Ovary (tissue), 9 donors: ENCODE measurements around the gene WDR7. TPM values are rescaled to one million over a fixed set of nuclear protein-coding genes. Genes with fewer than 3 reads are reported as not detected.

Source experiments
- DNase-seq, 5 donors: peaks; one replicate each; pipeline ENCODE4 v3.0.0-alpha.2; 2019 to 2020
- H3K27ac ChIP-seq, 2 donors: fragments of 200-600 bp; one replicate each; pipeline versions ENCODE4 v1.5.1 to v1.8.0; 2019 to 2022
- H3K27me3 ChIP-seq: fragments of 200-600 bp; one replicate; pipeline ENCODE4 v1.8.0; 2022
- H3K36me3 ChIP-seq: fragments of 200-600 bp; sonication (generic); one replicate; pipeline ENCODE4 v1.5.1; 2019
- H3K4me1 ChIP-seq: one replicate; pipeline ENCODE4 v1.8.1; 2013; ENCODE audit warnings: mild to moderate bottlenecking, moderate library complexity; ENCODE audit not compliant: insufficient read depth
- H3K4me3 ChIP-seq: fragments of 200-600 bp; sonication (generic); one replicate; pipeline ENCODE4 v1.5.1; 2017
- H3K9me3 ChIP-seq, 2 donors: fragments of 200-600 bp in 1 of 2; sonication (generic) in 1 of 2; one replicate each; pipeline versions ENCODE4 v1.5.1 to v1.8.1; 2013 to 2019; ENCODE audit warnings: mild to moderate bottlenecking in 1 of 2, moderate library complexity in 1 of 2
- CTCF ChIP-seq, 3 donors: fragments of 450-650 bp in 2 of 3; fragments of 200-600 bp in 1 of 3; IDR thresholded peaks; one replicate each; pipeline versions ENCODE4 v1.5.1 to v1.8.0; 2016 to 2022; ENCODE audit warnings: antibody characterized with exemption in 3 of 3, mild to moderate bottlenecking in 1 of 3
- EP300 ChIP-seq: sonication (generic); formaldehyde crosslinking; IDR thresholded peaks from one replicate; pipeline ENCODE4 v1.6.1; 2017; ENCODE audit warnings: antibody characterized with exemption
- POLR2A ChIP-seq: fragments of 450-650 bp; IDR thresholded peaks from one replicate; pipeline ENCODE4 v1.6.1; 2017; ENCODE audit warnings: antibody characterized with exemption, mild to moderate bottlenecking, moderate library complexity
- WGBS, 3 donors: extraction: QIAGEN DNeasy Blood & Tissue Kit in 1 of 3; methylation state at CpG; one replicate each; pipeline versions ENCODE4 v1.1.5 to v1.1.7; 2013 to 2017; 5-methylcytosine and 5-hydroxymethylcytosine counted together
- intact Hi-C, 4 donors: fragments of 100-400 bp; cut with DNase I; formaldehyde crosslinking; loops; one replicate each; pipeline versions ENCODE4 v1.11.0 to v1.15.1; 2022 to 2023
- polyA plus RNA-seq, 2 donors: library from polyadenylated mRNA; stranded (reverse); fragments of 200-250 nt in 1 of 2; fragments of 350-450 nt in 1 of 2; fragmentation: Illumina TruSeq in 1 of 2; extraction: RNeasy Lipid Tissue Mini Kit (QIAGEN cat#74804) in 1 of 2; gene quantifications; one replicate each; pipeline ENCODE4 v1.2.3, GENCODE V29; 2013 to 2014
- total RNA-seq, 7 donors: library from RNA; depleted of rRNA in 2 of 7; stranded (reverse); fragments of >200 nt in 2 of 7; fragmentation: NEBNext Ultra II Directional in 3 of 7; extraction: Animal tissue kit (Norgen Biotek cat#: 25700) in 3 of 7; gene quantifications; one replicate each; pipeline versions ENCODE4 v1.1.0 to v1.2.4, GENCODE V29; 2016 to 2023
- donor health status: DM: no; HTN: no; CAD: no; lungs with moderate emphysema.
- donor health status: DM: no; HTN: no; CAD: no.
- donor health status: Bipolar disorder and iron deficiency.
- donor health status: DM: yes; HTN: yes; CAD: no.
- donor health status: DM: no; HTN: no; CAD: no.
- donor health status: DM: yes; HTN: yes; CAD: no.

The WDR7 gene
- total and polyA plus RNA-seq, 9 donors = 4.8 to 29.1 (median 24.7) TPM

DNA sequence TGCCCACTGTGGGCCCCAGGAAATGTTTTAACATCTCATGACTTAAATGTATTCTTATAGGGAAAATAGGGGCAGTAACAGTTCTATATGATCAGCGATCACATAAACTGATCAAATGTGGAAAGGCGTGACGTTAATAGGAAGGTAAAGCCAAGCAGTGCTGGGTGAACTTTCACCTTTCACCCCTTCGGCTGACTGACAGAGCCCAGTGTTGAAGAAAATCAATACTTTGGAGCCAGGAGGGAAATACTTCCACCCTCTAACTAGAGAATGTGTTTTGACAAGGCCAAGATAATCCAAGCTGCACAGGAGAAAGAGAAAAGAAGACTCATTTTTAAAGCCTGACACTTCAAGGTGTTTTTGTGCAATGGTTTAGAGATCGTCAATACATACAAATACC is 379.3 kb downstream of the WDR7 start:
- H3K36me3 ChIP-seq = no peaks in the 10 kb centered on the region
- no peaks in the 10 kb centered on the region for H3K9me3 ChIP-seq
- H3K27ac ChIP-seq = no peak overlapping the region
- no peaks in the 10 kb centered on the region for H3K4me1 ChIP-seq
- intact Hi-C loops = no loop called here
- WGBS, 3 donors = 95 to 96% (median 96%) methylated on average over 5 of the region's 5 CpGs
- no peak overlapping the region for H3K4me3 ChIP-seq
- TF ChIP-seq EP300 (no peak), POLR2A (no peak), CTCF (IDR thresholded peaks at IDR 0.05) (no peak)
- DNase-seq = no peak
- H3K27me3 ChIP-seq = no peaks in the 10 kb centered on the region

GRCh38 chr18:57035590-57035989 is 384.4 kb downstream of the WDR7 start:
- no peak for TF ChIP-seq POLR2A
- no peak for TF ChIP-seq CTCF (IDR thresholded peaks at IDR 0.05)
- TF ChIP-seq EP300 = no peak
- Histone ChIP-seq H3K36me3 (no peaks in the 10 kb centered on the region), H3K27me3 (no peaks in the 10 kb centered on the region), H3K4me3 (no peak overlapping the region), H3K27ac (no peak overlapping the region), H3K4me1 (no peaks in the 10 kb centered on the region), H3K9me3 (no peaks in the 10 kb centered on the region)
- no peak for DNase-seq
- WGBS, 3 donors = 77 to 87% (median 85%) methylated on average over 2 of the region's 2 CpGs
- intact Hi-C loops = no loop called here

- no peaks in the 10 kb centered on the region for H3K4me1 ChIP-seq
- H3K9me3 ChIP-seq = no peaks in the 10 kb centered on the region
- DNase-seq = no peak
- intact Hi-C loops = no loop called here
- WGBS, 3 donors = 68 to 74% (median 71%) methylated on average over 6 of the region's 6 CpGs
- no peak overlapping the region for H3K27ac ChIP-seq
- H3K4me3 ChIP-seq = no peak overlapping the region
- H3K27me3 ChIP-seq = no peaks in the 10 kb centered on the region
- no peaks in the 10 kb centered on the region for H3K36me3 ChIP-seq
- TF ChIP-seq POLR2A (no peak), CTCF (IDR thresholded peaks at IDR 0.05) (no peak), EP300 (no peak)
Observed at GRCh38 chr18:57038395-57038794, 387.2 kb downstream of the WDR7 start.

GRCh38 chr18:57040175-57040574 is 389.0 kb downstream of the WDR7 start:
- no peaks in the 10 kb centered on the region for H3K4me1 ChIP-seq
- intact Hi-C loops = no loop called here
- no peak overlapping the region for H3K27ac ChIP-seq
- DNase-seq = no peak
- no peak for TF ChIP-seq POLR2A
- no peak for TF ChIP-seq CTCF (IDR thresholded peaks at IDR 0.05)
- TF ChIP-seq EP300 = no peak
- 54 to 79% (median 60%) methylated on average over 3 of the region's 3 CpGs for WGBS, 3 donors
- no peak overlapping the region for H3K4me3 ChIP-seq
- no peaks in the 10 kb centered on the region for H3K27me3 ChIP-seq
- no peaks in the 10 kb centered on the region for H3K9me3 ChIP-seq
- no peaks in the 10 kb centered on the region for H3K36me3 ChIP-seq

DNA sequence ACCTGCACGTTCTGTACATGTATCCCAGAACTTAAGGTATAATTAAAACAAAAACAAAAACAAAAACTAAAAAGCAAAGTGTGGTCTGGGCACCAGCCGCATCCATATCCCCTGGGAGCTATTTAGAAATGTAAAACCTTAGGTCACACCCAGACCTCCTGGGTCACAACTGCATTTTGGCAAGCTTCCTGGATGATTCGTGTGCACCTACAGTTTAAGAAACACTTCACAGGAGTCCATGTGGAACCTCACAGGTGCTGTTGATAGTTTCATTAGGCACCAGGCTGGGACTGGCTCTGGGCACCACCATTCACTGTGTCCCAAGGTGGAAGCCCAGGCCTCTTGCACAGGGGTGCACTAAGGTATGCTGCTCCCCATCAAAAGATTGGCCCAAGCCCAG is 392.1 kb downstream of the WDR7 start:
- H3K27me3 ChIP-seq = no peaks in the 10 kb centered on the region
- no peaks in the 10 kb centered on the region for H3K36me3 ChIP-seq
- intact Hi-C loops = no loop called here
- no peak for DNase-seq
- no peak overlapping the region for H3K4me3 ChIP-seq
- H3K4me1 ChIP-seq = no peaks in the 10 kb centered on the region
- H3K27ac ChIP-seq = no peak overlapping the region
- TF ChIP-seq CTCF (IDR thresholded peaks at IDR 0.05) (no peak), POLR2A (no peak), EP300 (no peak)
- no peaks in the 10 kb centered on the region for H3K9me3 ChIP-seq
- WGBS, 3 donors = 75 to 91% (median 87%) methylated on average over 3 of the region's 3 CpGs
